PFSK-1 (cell line): ENCODE data around the gene CDON.

ENCODE experiments used
- POLR2AphosphoS5 ChIP-seq: IDR thresholded peaks from 2 replicates; pipeline ENCODE4 v1.6.1; 2012; ENCODE audit warnings: low read depth, mild to moderate bottlenecking, control low read depth, low read length, moderate library complexity
- TAF1 ChIP-seq: IDR thresholded peaks from 2 replicates; pipeline ENCODE4 v1.6.1; 2012; ENCODE audit warnings: low read length, control low read depth, borderline replicate concordance; ENCODE audit not compliant: insufficient read depth
- TF ChIP-seq, protein P1 (sequence below), 2 experiments: IDR thresholded peaks; 2 replicates each; pipeline versions ENCODE4 v1.6.1 to v1.8.0; 2011 to 2012; ENCODE audit warnings: low read depth in 2 of 2, low read length in 2 of 2, control low read depth in 1 of 2, inconsistent platforms in 1 of 2, mild to moderate bottlenecking in 1 of 2, moderate library complexity in 1 of 2; ENCODE audit not compliant: insufficient read depth in 1 of 2

DNA sequence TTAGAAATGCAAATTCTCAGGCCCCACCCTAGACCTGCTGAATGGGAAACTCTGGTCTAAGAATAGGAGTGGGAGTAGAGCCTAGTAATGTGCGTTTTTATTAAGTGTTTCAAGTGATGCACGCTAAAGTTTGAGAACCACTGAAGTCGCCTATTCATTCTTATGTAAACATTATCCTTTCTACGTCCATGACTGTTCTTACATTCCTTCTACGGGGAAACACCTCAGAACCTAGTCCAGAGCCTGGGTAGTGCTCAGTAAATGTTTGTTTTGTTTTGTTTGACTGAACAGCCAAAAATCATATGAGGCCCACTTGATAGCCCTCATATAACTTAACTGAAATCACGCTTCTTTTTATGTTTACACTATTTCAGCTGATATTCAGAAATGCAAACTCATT, 87.0 kb downstream of the CDON start:
- TF ChIP-seq POLR2AphosphoS5 (no peak), TAF1 (no peak)
- TF ChIP-seq, protein P1, sequence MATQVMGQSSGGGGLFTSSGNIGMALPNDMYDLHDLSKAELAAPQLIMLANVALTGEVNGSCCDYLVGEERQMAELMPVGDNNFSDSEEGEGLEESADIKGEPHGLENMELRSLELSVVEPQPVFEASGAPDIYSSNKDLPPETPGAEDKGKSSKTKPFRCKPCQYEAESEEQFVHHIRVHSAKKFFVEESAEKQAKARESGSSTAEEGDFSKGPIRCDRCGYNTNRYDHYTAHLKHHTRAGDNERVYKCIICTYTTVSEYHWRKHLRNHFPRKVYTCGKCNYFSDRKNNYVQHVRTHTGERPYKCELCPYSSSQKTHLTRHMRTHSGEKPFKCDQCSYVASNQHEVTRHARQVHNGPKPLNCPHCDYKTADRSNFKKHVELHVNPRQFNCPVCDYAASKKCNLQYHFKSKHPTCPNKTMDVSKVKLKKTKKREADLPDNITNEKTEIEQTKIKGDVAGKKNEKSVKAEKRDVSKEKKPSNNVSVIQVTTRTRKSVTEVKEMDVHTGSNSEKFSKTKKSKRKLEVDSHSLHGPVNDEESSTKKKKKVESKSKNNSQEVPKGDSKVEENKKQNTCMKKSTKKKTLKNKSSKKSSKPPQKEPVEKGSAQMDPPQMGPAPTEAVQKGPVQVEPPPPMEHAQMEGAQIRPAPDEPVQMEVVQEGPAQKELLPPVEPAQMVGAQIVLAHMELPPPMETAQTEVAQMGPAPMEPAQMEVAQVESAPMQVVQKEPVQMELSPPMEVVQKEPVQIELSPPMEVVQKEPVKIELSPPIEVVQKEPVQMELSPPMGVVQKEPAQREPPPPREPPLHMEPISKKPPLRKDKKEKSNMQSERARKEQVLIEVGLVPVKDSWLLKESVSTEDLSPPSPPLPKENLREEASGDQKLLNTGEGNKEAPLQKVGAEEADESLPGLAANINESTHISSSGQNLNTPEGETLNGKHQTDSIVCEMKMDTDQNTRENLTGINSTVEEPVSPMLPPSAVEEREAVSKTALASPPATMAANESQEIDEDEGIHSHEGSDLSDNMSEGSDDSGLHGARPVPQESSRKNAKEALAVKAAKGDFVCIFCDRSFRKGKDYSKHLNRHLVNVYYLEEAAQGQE (IDR thresholded peaks at IDR 0.05; ENCODE audit: insufficient read depth in 1 of 2, low read depth in 2 of 2, low read length in 2 of 2) = no peak
